LNCaP clone FGC (cell line): ENCODE results near the gene LGR5.

Experiments
- DNase-seq: peaks from one replicate; pipeline ENCODE4 v3.0.0-alpha.2; 2011; ENCODE audit warnings: low read depth
- H3K4me3 ChIP-seq: 2 replicates; pipeline ENCODE4 v1.5.1; 2011; ENCODE audit warnings: mild to moderate bottlenecking, low read depth, low read length, control low read depth
- CTCF ChIP-seq: IDR thresholded peaks from 2 replicates; pipeline ENCODE4 v1.5.1; 2012; ENCODE audit warnings: mild to moderate bottlenecking; ENCODE audit not compliant: control insufficient read depth, insufficient read depth; ENCODE audit errors: extremely low read depth

Gene LGR5

GRCh38 chr12:71405884-71406283, 33.7 kb upstream of the LGR5 start:
- no peak for DNase-seq
- no peak overlapping the region for H3K4me3 ChIP-seq
- no peak for TF ChIP-seq CTCF

- TF ChIP-seq CTCF: no peak
- DNase-seq: no peak
- no peak overlapping the region for H3K4me3 ChIP-seq
Observed at GRCh38 chr12:71407732-71408131, 31.9 kb upstream of the LGR5 start.

- H3K4me3 ChIP-seq: no peak overlapping the region
- TF ChIP-seq CTCF: no peak
- DNase-seq: no peak
Observed at GRCh38 chr12:71410844-71411243, 28.8 kb upstream of the LGR5 start.

- H3K4me3 ChIP-seq: no peak overlapping the region
- TF ChIP-seq CTCF: no peak
- DNase-seq: no peak
Observed at GRCh38 chr12:71411635-71412034, 28.0 kb upstream of the LGR5 start.

GRCh38 chr12:71415336-71416231, 24.0 kb upstream of the LGR5 start:
- DNase-seq: peak; percentile 25
- TF ChIP-seq CTCF: peak; percentile 91
- H3K4me3 ChIP-seq: no peak overlapping the region

- H3K4me3 ChIP-seq: no peak overlapping the region
- DNase-seq: no peak
- no peak for TF ChIP-seq CTCF
Observed at GRCh38 chr12:71417181-71417580, 22.4 kb upstream of the LGR5 start.
